SJCRH30 (cell line): ENCODE measurements around the gene SERP2. TPM values are rescaled to one million over a fixed set of nuclear protein-coding genes. Genes with fewer than 3 reads are reported as not detected.

Source experiments
- DNase-seq, 2 experiments: peaks; one replicate each; pipeline ENCODE4 v3.0.0-alpha.2; 2015 to 2020
- H3K27ac ChIP-seq: fragments of 250-450 bp; sonication (Bioruptor Pico); 2 replicates; pipeline ENCODE4 v1.5.1; 2020; ENCODE audit warnings: mild to moderate bottlenecking, moderate library complexity
- H3K27me3 ChIP-seq: fragments of 250-450 bp; sonication (Bioruptor Pico); 2 replicates; pipeline ENCODE4 v1.5.1; 2020; ENCODE audit warnings: mild to moderate bottlenecking, moderate library complexity
- H3K36me3 ChIP-seq: fragments of 250-450 bp; sonication (Bioruptor Pico); 2 replicates; pipeline ENCODE4 v1.5.1; 2020; ENCODE audit warnings: mild to moderate bottlenecking, moderate library complexity
- H3K4me1 ChIP-seq: fragments of 250-450 bp; sonication (Bioruptor Pico); 2 replicates; pipeline ENCODE4 v1.5.1; 2020; ENCODE audit warnings: mild to moderate bottlenecking, moderate library complexity
- H3K4me3 ChIP-seq: fragments of 250-450 bp; sonication (Bioruptor Pico); 2 replicates; pipeline ENCODE4 v1.5.1; 2020; ENCODE audit warnings: mild to moderate bottlenecking, moderate library complexity
- H3K9me3 ChIP-seq: fragments of 250-450 bp; sonication (Bioruptor Pico); replicated peaks from 2 replicates; pipeline ENCODE4 v1.5.1; 2020; ENCODE audit warnings: mild to moderate bottlenecking, moderate library complexity
- total RNA-seq: library from RNA; depleted of rRNA; stranded (reverse); fragments of >200 nt; shearing (Covaris generic); gene quantifications from 2 replicates; pipeline ENCODE4 v1.2.3, GENCODE V29; 2014

SERP2 gene
- total RNA-seq, 1 experiment from 2014 or later: not detected

DNA sequence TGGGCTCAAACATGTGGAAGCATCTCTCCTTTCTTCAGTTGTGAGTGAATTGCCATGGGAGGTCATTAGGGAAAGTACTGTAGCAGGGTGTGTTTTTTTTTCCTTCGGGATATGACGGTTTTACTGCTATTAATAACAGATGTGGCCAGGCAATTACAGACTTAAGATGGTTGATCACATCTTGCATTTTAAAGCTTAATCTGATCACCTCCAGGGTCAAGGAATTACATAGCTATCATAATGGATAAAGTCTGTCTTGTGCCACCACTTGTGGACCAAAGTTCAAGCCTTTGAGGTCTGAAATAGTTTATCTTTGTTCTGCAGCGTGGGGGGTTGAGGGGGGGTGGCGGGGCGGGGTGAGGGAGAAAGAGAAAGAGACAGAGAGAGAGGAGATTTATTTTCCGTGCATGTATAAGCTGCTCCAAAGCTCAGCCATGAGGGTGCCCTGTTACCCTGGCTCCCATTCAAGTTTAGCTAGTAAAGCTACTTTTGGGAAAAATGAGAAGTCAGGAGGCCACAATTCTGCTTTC, 5.5 kb upstream of the SERP2 start:
- no peaks in the 10 kb centered on the region for H3K4me1 ChIP-seq
- no peaks in the 10 kb centered on the region for H3K36me3 ChIP-seq
- DNase-seq: no peak
- H3K9me3 ChIP-seq: no peaks in the 10 kb centered on the region
- no peak overlapping the region for H3K4me3 ChIP-seq
- H3K27me3 ChIP-seq: no peaks in the 10 kb centered on the region; the same call in none of the 2 replicates
- no peak overlapping the region for H3K27ac ChIP-seq

DNA sequence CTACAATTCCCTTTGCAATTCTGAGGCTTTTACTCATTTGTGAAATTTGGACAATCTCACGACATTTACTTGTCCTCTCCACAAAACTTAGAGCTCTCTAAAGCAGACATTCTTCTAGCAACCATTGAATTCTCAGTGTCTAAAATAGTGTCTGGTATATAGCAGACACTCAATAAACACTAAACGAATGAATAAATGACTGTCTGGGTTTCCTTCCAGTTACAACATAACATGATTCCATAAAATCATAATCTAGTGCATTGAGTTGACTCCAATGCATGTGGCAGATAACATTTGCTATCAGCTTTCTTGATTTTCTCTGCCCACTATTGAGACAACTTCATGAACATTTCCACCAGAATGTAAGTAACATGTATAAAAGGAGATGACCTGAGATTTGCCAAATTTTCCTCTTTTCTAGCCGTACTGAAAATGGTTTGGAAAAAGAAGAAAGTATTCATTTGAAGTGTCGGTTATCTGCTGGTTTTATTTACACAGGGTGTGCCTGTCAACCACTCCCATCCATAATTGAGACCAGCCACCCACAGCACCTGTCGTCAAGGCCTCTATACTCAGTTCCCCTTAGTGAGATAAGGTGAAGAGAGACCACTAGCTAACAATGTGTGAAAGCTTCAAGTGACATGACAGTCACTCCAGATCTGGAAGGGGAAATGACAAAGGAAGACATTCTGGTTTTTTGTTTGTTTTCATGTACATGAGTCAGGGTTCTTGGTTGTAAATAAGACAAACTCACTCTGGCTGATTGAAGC, 4.8 kb upstream of the SERP2 start:
- Histone ChIP-seq H3K27me3 (no peaks in the 10 kb centered on the region; the same call in none of the 2 replicates), H3K9me3 (no peaks in the 10 kb centered on the region), H3K4me3 (no peak overlapping the region), H3K4me1 (no peaks in the 10 kb centered on the region), H3K36me3 (no peaks in the 10 kb centered on the region), H3K27ac (no peak overlapping the region)
- peak in 1 of 2 experiments; percentile 7 for DNase-seq

- no peaks in the 10 kb centered on the region; the same call in 1 of the 2 replicates for H3K27me3 ChIP-seq
- H3K4me3 ChIP-seq: no peak overlapping the region
- H3K4me1 ChIP-seq: no peaks in the 10 kb centered on the region
- no peaks in the 10 kb centered on the region for H3K36me3 ChIP-seq
- DNase-seq: no peak
- H3K9me3 ChIP-seq: no peaks in the 10 kb centered on the region
- no peak overlapping the region for H3K27ac ChIP-seq
Measured at GRCh38 chr13:44371421-44371820, 2.2 kb upstream of the SERP2 start.

GRCh38 chr13:44373247-44373600, 400 bp upstream of the SERP2 start:
- no peaks in the 10 kb centered on the region for H3K4me1 ChIP-seq
- DNase-seq: no peak
- no peak overlapping the region for H3K4me3 ChIP-seq
- no peaks in the 10 kb centered on the region for H3K36me3 ChIP-seq
- H3K9me3 ChIP-seq: no peaks in the 10 kb centered on the region
- no peaks in the 10 kb centered on the region; the same call in 1 of the 2 replicates for H3K27me3 ChIP-seq
- no peak overlapping the region for H3K27ac ChIP-seq

DNA sequence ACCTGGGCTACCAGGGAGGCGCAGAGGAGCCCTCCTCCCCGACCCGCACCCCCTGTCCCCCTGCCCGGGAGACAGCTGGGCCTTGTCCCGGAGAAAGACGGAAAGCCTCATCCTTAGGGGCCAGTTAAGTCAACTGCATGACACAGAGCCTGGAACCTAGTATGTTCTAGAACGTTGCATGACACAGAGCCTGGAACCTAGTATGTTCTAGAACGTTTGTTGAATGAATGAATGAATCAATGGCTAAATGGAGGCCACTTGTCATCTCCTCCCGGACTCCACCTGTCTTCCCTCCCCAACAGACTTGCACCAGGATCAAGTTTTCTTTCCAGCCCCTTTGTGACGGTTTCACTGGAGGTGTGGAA, 706 bp downstream of the SERP2 start:
- no peak for DNase-seq
- H3K27ac ChIP-seq: no peak overlapping the region
- no peaks in the 10 kb centered on the region for H3K36me3 ChIP-seq
- no peaks in the 10 kb centered on the region for H3K4me1 ChIP-seq
- H3K9me3 ChIP-seq: no peaks in the 10 kb centered on the region
- no peaks in the 10 kb centered on the region; the same call in 1 of the 2 replicates for H3K27me3 ChIP-seq
- no peak overlapping the region for H3K4me3 ChIP-seq

DNA sequence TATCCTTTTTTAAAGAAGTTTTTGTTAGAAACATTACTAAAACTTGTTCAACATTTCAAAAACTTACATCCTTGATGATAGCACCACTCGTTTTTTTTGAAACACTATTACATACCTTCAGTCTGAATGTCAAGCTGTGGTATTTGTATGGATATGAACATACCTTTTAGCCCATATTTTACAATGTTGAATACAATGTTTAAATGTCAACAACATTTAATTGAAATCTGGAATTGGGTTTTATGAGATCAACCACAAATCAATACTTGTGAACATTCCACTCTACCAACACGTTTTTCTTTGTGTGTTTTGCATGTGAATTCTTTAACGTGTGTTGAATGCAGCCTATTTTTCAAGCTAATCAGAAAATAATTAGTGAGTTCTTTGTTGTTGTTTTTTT, 4.7 kb downstream of the SERP2 start:
- Histone ChIP-seq H3K9me3 (no peaks in the 10 kb centered on the region), H3K36me3 (no peaks in the 10 kb centered on the region), H3K27me3 (no peaks in the 10 kb centered on the region; the same call in 1 of the 2 replicates), H3K4me3 (no peak overlapping the region), H3K27ac (no peak overlapping the region), H3K4me1 (no peaks in the 10 kb centered on the region)
- no peak for DNase-seq

- H3K9me3 ChIP-seq: no peaks in the 10 kb centered on the region
- DNase-seq: no peak
- no peak overlapping the region for H3K4me3 ChIP-seq
- no peaks in the 10 kb centered on the region for H3K36me3 ChIP-seq
- H3K4me1 ChIP-seq: no peaks in the 10 kb centered on the region
- H3K27me3 ChIP-seq: no peaks in the 10 kb centered on the region; the same call in 1 of the 2 replicates
- no peak overlapping the region for H3K27ac ChIP-seq
Measured at GRCh38 chr13:44379885-44380284, 6.3 kb downstream of the SERP2 start.

DNA sequence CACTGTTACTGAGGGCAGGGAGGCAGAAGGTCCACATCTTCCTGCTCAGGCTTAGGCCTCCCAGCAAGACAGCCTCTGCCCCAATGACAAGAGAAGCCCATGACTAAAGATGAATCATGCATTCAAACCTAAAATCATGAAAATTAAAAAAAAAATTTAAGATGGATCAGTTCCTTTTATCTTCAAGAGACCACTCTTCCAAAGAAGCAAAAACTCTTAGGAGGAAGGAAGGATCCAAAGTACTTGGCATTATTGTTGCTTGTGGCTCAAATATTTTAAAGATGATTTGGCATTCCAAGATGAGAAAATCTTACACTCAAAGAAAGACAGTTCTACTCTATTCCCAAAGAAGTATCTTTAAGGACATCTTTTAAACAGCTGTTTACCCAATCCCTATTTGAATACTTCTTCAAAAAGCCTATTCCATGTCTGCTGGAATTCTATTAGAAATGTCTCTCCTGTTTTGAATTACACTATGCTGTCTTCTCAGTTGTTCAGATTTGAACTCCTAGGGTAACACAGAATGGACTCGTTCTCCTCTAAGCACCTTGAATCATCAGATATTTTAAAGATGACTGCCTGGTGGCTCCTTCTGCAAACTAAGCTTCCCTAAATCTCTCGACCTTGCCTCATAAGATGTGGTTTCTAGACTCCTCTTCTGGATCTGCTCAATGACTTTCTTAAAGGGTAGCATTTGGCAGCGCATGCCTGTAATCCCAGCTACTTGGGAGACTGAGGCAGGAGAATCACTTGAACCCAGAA, 7.0 kb downstream of the SERP2 start:
- H3K36me3 ChIP-seq: no peaks in the 10 kb centered on the region
- no peak overlapping the region for H3K27ac ChIP-seq
- H3K4me3 ChIP-seq: no peak overlapping the region
- no peaks in the 10 kb centered on the region; the same call in 1 of the 2 replicates for H3K27me3 ChIP-seq
- DNase-seq: no peak
- H3K9me3 ChIP-seq: no peaks in the 10 kb centered on the region
- H3K4me1 ChIP-seq: no peaks in the 10 kb centered on the region

DNA sequence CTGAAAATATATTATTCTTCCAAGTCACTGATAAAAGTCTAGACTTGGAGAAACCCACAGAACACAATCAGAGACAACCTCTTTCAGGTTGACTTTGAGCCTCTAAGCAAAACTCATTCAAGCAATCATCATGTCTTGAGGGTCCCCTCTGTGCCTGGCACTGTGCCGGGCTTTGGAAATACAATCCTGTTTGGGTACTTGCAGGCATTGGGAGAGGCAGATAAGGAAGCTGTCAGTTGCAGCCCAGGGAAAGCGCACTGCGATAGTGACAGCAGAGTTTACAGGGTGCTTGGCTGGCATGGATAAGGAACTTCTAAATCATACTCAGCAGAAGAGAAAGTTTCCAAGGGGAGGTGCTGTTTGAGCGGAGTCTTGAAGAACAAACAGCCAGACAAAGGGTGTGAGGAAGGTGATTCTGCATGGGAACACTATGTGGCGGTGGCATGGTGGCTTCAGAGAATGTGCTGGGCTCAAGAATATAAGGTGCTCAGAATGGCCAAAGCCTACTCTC, 9.1 kb downstream of the SERP2 start:
- H3K9me3 ChIP-seq: no peaks in the 10 kb centered on the region
- no peak for DNase-seq
- no peak overlapping the region for H3K27ac ChIP-seq
- no peaks in the 10 kb centered on the region for H3K4me1 ChIP-seq
- H3K36me3 ChIP-seq: no peaks in the 10 kb centered on the region
- no peaks in the 10 kb centered on the region for H3K27me3 ChIP-seq
- H3K4me3 ChIP-seq: no peak overlapping the region

- H3K27me3 ChIP-seq: no peaks in the 10 kb centered on the region
- no peaks in the 10 kb centered on the region for H3K36me3 ChIP-seq
- no peak overlapping the region for H3K27ac ChIP-seq
- H3K4me1 ChIP-seq: no peaks in the 10 kb centered on the region
- DNase-seq: no peak
- H3K9me3 ChIP-seq: no peaks in the 10 kb centered on the region
- no peak overlapping the region for H3K4me3 ChIP-seq
Measured at GRCh38 chr13:44383945-44384344, 10.3 kb downstream of the SERP2 start.

- DNase-seq: no peak
- H3K9me3 ChIP-seq: no peaks in the 10 kb centered on the region
- H3K4me3 ChIP-seq: no peak overlapping the region
- no peaks in the 10 kb centered on the region for H3K36me3 ChIP-seq
- no peak overlapping the region for H3K27ac ChIP-seq
- no peaks in the 10 kb centered on the region for H3K27me3 ChIP-seq
- H3K4me1 ChIP-seq: no peaks in the 10 kb centered on the region
Measured at GRCh38 chr13:44384778-44385177, 11.2 kb downstream of the SERP2 start.

DNA sequence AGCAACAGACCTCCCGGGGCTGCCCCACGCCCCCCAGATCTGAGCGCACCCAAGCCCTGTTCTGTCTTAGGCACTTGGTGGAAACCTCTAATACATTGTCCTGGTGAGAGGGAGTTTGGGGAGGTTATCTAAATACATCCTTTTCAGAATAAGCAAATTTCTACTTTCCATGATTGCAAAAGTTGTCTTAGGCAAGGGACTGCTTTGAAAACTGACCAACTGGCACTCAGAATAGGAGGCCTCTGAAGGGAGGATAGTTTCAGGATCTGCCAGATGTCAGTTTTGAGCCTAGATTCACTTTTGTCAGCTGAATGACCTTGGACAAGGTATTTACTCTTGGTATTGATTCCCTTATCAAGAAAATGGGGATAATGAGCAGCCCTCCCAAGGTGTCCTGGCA, 11.8 kb downstream of the SERP2 start:
- Histone ChIP-seq H3K36me3 (no peaks in the 10 kb centered on the region), H3K4me1 (no peaks in the 10 kb centered on the region), H3K27me3 (no peaks in the 10 kb centered on the region), H3K27ac (no peak overlapping the region), H3K4me3 (no peak overlapping the region), H3K9me3 (no peaks in the 10 kb centered on the region)
- no peak for DNase-seq

- H3K9me3 ChIP-seq: no peaks in the 10 kb centered on the region
- no peak overlapping the region for H3K27ac ChIP-seq
- H3K4me1 ChIP-seq: no peaks in the 10 kb centered on the region
- H3K4me3 ChIP-seq: no peak overlapping the region
- no peaks in the 10 kb centered on the region for H3K36me3 ChIP-seq
- no peaks in the 10 kb centered on the region for H3K27me3 ChIP-seq
- DNase-seq: no peak
Measured at GRCh38 chr13:44385847-44386246, 12.2 kb downstream of the SERP2 start.

GRCh38 chr13:44386913-44387556, 13.4 kb downstream of the SERP2 start:
- peak overlapping the region; percentile 24; the same call in 1 of the 2 replicates for H3K4me3 ChIP-seq
- no peaks in the 10 kb centered on the region for H3K36me3 ChIP-seq
- no peaks in the 10 kb centered on the region for H3K4me1 ChIP-seq
- no peak overlapping the region for H3K27ac ChIP-seq
- H3K27me3 ChIP-seq: no peaks in the 10 kb centered on the region
- H3K9me3 ChIP-seq: no peaks in the 10 kb centered on the region
- DNase-seq: no peak
